Stimulated activated CD4-positive, alpha-beta T cell treated with anti-CD3 and anti-CD28 coated beads, Interleukin-12 subunit alpha, Interleukin-12 subunit beta, amount 100 ng/mL, for 24 hours (primary cell): ENCODE measurements around the gene TH.

ENCODE experiments used
- DNase-seq, 2 experiments: peaks; one replicate each; pipeline ENCODE4 v3.0.0-alpha.2; 2020; ENCODE audit warnings: low read depth in 2 of 2

The TH gene

DNA sequence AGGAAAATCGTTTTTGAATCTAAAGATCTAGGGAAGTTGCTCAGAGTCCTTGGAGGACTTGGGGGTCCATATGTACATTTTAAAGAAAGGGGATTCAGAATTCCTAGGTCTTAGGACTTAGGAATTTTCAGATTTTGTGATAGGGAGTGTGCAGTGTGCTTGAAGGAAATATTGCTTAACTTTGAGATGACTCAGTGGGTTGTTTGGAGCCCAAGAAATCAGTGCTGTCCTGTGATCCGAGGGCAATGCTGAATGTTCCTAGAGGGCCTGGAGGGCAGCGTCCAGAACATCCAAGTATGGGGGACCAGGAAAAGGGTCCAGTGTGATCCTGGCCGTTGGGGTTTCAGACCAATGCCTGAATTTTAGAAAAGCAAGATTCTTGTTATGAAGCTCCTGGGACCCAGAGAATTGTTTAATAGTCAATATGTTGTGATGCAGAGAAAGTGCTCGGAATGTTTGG lies 29.3 kb downstream of the TH start:
- no peak for DNase-seq

DNA sequence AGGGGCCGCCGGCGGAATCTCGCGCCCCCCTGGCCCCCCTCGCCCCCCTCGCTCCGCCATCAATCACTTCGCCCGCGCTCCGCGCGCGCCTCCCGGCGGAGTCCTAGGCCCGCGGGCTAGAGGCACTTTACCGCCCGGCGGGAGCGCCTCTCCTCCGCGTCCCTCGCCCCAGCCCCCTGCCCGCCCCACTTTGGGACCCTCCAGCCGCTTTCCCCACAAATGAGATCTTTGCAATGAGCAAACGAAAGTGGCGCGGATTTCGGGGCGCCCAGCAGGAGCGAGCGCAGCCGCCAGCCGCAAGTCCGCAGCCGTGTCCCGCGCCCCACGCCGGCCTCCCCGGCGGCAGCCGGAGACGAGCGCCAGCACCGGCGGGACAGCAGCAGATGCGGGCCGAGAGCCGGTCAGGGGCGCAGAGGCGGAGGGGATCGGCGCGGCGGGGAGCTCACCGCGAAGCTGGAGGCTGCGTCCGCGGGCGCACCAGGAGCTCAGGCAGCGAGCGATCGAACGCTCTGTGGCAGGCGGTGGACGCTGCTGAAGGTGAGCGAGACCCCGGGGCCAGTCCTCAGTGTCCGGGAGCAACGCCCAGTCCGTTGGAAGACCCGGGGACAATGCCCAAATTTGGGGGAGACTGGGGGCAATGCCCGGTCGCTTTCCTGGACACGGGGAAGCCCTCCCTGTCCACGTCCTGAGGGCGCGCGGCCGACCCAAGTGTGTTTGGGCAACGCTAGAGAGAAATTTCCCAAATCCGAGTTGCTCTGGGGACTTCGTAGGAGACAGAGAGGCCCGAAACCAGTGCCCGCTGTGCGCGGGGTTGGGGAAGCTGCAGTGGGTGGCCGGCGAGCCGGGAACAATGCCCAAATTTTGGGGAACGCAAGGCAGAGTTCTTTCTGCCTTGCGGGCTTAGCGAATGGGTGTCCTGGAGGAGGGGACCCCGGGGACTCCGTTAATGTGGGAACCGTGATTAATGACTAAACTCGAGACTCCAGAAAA lies 30.9 kb downstream of the TH start:
- DNase-seq: no peak

DNA sequence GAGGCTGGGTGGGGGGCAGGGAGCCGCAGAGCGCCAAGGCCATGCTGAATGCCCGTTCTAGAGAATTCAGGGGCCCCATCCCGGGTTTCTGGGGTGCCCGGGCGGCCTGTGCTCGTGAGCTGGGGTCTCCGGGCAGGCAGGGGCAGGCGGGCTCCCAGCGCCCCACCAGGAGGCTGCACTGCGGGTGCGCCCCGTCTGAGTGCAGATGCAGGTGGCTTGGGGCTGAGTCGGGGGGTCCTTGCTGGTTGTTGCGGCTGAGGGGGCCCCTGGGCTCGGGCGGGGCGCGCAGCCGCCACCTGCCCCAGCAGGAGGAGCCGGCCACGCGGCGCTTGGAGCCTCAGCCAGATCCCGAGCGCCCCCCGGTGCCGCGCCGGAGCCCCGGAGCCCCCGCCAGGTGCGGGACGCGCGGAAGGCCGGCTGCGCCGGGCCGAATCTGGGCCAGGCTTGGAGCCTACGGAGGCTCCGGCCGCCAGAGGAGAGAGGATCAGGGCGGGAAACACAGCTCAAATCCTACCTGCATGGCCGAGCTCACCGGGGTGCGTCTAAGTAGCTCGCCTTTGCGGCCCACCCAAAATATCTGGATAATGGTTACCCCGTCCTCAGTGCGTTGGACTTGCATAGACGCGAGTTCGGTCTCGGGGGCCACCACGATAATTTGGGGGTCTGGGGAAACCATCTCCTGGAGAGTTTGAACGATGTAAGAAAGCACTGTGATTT lies 31.8 kb downstream of the TH start:
- no peak for DNase-seq

DNA sequence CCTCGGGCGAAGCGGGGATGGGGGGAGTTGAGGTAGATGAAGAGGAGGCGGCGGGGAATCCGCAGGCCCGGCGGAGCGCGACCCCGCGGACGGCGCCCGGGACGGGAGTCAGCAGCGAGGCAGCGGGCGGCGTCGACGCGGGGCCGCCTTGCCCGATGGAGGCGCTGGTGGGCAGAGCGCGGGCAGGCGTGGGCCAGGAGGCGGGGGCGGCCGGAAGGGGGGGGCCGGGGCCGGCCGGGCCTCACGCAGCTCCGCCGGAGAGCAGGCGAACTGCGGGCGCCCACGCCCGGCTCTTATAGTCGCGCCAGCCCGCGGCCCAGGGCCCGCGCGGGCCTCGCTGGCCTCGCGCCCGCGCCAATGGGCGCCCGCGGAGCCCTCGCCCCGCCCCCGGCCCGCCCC lies 32.5 kb downstream of the TH start, which contains the start of gene IGF2:
TSS of gene IGF2 (minus strand) at position 267 of the 399 bp plus-strand sequence. CDS start 3,866 bp downstream, outside the sequence.
- no peak for DNase-seq

DNA sequence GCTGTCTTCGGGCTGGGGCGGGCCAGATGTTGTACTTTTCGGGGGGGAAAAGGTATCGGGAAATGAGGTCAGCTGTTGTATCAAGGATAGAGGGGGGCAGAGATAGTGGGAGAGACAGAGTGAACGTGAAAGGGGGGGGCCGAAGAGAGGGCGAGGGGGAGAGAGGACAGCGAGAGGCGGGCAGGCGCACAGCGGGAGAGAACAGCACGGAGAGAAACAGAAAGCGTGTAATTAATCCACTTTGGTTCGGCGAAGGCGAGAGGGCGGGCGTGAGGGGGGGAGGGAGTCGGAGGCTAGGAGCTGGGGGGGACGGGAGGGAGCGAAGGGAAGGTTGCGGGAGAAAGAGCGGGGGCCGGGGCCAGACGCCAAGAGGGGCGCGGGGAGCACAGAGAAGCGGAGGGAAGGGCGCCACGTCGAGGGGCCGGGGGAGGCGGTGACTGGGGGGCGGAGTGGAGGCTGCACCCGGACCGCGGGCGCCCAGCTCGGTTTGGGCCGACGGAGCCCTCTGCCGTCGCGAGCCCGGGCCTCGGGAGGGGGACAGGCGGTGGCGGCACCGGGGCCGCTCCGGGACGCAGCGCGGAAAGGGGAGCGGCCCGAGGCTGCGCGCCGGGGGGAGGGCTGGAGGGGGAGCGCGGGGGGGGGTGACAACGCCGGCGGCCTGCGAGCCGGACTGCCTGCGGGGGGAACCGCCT lies 33.0 kb downstream of the TH start:
- no peak for DNase-seq

DNA sequence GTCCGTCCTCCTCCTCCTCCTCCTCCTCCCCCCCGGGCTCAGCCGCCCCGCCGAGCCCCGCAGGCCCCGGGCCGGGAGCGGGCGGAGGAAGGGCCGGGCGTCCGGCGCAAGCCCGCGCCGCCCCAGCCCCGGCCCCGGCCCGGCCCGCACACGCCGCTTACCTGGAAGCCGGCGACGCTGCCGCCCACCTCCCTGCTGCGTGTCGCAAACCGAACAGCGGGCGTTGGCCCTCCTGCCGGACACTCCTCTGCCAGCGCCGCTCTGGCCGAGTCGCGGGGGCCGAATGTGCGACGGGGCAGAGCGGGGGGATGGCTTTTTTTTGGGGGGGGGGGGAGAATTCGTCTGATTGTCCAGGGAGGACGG lies 33.6 kb downstream of the TH start:
- no peak for DNase-seq

DNA sequence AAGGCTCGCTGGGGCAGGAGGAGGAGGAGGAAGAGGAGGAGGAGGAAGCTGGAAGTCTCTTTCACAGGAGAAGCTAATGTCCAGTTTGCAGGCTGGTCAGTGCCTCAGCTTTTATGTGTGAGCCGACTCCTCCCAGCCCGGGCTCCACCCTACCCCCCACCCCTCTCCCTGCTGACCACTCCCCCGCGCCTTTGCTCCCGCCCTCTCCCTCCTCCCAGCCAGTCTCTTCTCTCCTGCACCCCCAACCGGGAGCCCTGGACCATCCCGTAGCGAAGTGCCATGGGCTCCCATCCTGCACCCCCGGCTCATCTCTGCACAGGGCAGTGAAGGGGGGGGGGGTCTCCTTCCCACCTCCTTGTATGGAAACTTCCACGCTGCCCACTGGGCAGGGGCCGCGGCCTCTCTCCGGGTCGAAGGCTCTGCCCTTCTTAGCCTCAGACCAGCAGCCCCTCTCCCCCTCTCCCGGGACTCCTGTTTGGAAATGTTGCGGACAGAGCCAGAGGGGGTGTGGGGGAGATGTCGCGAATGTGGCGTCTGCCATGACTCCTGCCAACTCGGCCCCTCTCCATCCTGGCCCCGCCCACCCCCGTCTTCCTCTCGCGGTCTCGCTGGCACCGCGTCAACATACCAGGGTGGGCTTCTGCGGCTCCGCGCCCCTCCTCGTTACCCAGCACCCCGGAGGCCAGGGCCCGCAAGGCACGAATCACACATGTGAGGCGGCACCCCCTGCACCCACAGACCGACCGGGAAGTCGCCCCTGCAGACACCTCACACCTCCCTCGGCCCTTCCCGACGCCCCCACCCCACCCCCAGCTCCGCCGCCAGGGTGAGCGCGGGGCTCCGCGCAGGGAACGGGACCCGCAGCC lies 34.2 kb downstream of the TH start:
- no peak for DNase-seq

DNA sequence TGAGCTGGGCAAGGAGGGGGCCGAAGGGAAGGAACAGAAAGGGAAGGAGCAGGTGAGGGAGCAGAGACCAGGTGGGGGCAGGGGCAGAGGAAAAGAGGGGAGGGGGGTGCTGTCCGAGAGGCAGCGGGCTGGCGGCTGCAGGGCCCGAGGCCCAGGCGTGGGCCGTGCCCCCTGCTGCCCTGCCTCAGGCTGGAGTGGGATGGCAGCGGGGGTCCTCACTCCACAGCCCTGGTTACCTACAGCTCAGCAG lies 34.7 kb downstream of the TH start:
- no peak for DNase-seq

DNA sequence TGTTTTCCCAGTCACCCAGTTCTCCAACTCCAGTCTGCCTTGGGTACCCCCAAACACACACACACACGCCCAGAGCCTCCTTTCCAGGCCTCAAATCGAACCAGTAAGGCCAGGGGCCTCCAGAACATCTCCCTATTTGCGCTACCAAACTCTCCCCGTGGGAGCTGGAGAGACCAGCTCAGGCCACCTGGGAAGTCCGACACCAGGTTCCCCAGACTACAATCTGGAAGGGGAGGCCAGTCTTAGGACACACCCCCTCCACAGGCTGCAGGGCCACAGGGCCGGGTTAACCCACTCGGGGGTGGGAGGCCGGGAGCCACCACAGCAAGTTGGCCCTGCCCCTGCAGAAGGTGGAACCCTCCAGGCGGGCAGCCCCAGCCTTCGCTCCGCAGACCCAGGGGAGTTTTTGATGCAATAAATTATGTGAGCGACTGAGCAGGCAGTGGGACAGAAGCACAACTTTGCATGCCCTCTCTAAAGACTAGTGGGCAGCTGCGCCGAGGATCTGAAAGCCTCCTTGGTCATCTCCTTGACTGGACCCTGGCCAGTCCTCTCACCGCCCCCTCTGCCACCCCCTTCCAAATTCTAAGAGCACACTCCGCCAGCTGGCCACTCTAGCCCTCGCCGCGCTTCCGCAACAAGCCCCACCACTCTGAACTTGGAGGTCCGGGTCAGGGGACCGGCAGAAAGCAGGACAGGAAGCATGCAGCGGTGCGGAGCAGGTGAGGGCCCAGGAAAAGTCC lies 35.2 kb downstream of the TH start:
- no peak for DNase-seq

DNA sequence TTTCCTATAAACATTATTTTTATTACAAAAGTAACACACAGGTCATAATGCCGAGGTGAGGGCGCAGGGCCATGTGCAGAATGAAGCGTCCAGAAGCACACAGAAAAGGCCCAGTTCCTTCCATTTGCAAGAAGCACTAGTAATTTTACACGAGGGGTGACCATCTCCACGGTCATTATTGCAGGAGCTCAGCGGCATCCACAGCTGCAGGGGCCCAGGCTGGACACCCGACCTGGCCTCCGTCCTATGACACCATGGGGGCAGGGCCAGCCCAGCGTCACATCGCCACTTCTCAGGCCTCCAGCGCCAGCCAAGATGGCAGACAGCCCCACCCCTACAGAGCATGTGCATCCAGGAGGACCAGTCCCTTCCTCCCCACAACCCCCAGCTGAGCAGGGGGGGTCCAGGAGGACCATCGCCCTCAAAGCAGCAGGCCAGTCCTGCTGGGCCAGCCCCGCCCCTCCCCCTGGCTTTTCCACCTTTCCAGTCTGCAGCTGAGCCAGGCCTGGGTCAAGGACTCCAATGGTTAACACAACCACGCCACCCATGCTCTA lies 35.9 kb downstream of the TH start:
- no peak for DNase-seq

DNA sequence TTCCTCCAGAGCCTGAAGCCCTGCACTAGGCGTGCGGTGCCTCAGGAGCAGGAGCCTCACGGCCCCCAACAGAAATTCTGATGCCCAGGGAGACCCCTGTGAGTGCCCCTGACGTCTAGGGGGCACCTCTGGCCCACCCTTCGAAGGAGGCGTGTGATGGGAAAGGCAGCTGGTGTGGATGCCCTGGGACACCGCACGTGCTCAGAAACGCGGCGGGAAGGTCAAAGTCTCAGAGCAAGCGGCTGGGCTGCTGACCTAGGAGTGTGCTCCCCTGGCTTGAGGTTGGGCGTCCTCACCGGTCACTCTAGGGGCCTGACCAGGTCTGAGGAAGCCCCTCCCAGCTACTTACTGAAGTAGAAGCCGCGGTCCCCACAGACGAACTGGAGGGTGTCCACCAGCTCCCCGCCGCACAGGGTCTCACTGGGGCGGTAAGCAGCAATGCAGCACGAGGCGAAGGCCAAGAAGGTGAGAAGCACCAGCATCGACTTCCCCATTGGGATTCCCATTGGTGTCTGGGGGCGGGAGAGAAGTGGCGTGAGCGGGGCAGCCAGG lies 36.5 kb downstream of the TH start:
- DNase-seq: no peak

DNA sequence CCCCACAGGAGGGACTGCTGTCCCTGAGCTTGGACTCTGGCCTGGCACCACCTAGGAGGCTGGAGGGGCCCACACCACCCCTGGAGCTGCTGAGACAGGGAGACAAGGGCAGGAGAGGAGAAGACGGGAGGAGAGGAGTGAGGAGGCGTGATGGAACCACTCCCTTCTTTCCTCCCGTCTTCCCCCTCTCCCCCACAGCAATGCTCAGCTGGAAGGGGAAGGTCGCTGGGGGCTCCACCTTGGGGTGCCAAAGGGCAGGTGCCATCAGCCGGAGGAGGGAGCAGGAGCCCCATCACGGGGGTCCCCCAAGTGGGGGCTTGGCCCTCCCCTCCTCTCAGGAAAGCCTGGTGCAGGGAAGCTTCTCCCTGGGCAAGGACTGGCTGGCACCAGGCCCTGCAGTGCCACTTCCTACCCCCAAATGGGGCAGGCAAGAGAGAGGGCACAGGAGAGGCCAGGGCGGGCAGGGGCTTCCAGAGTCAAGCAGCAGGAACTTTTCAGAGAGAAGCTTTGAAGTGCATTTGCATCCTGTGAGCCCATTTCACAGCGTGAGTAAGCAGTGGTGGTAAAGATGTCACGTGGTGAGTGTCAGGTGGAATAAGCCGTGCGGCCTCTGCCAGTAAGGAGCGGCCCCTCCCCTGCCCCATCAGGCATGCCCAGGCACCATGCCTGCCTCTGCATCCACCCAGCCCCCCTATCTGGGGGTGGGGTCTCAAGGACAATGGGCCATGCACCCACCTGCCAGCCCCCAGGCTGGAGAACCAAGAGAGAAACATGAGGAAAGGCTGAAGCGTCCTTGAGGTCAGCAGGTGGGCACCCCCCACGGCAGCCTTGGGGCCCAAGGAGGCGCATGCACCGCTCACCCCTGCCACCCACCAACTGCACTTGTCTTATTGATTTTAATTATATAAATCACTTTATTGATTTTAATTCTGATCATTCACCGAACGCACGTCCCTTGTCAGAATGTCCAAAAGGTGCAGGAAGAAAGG lies 37.3 kb downstream of the TH start:
- DNase-seq: no peak

DNA sequence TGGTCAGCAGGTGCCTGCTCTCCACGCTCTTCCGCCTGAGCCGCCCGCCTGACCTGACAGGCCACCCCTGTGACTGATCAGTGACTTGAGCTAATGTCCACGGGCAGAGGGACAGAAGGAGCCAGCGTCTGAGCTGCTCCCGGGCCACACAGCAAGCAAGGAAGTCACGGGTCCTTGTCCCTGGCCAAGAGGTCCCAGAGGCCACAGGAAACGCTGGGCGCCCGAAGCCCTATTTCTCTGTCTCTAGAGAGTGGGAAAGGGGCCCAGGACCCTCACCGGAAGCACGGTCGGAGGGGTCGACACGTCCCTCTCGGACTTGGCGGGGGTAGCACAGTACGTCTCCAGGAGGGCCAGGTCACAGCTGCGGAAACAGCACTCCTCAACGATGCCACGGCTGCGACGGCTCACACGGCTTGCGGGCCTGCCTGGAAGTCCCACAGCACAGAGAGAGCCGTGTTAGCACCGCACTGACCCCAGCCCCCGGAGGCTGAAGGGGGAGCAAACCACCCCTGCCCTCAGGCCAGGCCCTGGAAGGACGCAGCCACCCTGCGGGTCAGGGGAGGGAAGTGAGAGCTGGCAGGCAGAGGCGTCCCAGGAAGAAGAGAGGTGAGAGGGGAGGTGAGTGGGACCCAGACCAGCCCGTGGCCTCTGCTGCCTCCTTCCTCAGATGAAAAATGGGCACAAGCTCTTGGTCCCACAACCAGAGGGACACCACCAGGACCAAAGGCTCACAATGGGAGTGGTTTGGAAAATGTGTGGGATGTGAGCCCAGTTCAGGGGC lies 38.2 kb downstream of the TH start:
- no peak for DNase-seq

DNA sequence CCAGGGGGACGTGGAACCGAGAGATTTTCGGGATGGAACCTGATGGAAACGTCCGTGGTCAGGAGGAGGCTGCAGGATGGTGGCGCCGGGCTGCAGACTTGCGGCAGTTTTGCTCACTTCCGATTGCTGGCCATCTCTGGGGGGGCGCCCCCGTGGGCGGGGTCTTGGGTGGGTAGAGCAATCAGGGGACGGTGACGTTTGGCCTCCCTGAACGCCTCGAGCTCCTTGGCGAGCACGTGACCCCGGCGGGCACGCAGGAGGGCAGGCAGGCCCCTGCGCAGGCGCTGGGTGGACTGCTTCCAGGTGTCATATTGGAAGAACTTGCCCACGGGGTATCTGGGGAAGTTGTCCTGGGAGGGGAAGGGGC lies 38.8 kb downstream of the TH start:
- no peak for DNase-seq

DNA sequence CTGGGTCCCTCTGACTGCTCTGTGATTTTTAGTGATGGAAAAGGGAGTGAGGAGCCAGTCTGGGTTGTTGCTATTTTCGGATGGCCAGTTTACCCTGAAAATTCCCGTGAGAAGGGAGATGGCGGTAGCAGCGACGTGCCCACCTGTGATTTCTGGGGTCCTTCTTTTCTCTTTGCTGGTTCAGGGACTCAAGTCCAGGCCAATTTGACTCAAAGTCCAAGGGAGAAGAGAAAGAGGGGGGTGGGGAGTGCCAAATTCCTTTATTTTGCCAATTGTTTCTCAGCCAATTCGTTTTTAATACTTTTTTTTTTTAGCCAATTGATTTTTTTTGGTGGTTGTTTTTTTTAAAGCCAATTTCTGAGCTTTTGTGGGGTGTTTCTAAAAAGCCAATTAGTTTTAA lies 39.4 kb downstream of the TH start:
- DNase-seq: no peak

DNA sequence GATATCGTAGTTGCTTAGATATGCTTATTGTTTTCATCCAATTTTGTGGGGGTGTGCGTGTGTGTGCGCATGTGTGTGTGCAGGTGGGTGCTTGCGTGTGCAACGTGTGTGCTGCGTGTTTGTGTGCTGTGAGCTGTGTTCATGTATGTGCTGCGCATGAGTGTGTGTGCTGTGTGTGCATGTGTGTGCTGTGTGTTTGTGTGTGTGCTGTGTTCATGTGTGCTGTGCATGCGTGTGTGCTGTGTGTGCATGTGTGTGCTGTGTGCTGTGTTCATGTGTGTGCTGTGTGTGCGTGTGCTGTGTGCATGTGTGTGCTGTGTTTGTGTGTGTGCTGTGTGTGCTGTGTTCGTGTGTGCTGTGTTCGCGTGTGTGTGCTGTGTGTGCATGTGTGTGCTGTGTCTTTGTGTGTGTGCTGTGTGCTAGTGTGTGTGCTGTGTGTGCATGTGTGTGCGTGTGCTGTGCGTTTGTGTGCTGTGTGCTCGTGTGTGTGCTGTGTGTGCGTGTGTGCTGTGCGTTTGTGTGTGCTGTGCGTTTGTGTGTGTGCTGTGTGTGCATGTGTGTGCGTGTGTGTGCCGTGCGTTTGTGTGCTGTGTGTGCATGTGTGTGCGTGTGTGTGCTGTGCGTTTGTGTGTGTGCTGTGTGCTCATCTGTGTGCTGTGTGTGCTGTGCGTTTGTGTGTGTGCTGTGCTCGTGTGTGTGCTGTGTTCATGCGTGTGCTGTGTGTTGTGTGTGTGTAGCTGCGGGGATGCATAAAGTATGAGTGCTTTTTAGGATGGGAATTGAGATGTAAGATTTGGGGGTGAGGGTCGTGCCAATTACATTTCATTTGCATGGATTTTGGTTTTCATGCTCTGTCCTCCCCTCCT lies 40.0 kb downstream of the TH start:
- no peak for DNase-seq

DNA sequence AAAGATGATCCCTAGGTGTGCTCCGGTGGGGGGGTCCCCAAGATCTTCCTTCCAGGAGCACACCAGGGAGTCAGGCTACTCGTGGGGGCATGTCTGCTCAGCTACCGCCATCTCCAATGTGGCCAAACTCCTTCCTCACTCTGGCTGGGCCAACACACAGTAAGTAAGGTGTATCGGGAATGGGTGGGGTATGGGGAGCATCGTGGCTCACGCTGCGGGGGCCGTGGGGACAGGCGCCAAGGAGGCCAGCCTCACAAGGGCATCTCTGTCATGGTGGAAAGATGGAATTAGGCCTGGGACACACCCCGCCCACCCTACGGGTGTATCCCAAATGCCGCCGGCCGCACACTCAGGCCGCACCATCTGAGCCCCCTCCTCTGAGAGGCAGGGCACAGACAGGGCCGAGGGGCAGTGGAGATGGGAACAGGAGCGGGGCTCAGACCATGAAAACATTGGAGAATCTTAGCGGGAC lies 40.7 kb downstream of the TH start:
- DNase-seq: no peak
